ENCODE measurements around the gene NUDT14. TPM values are rescaled to one million over a fixed set of nuclear protein-coding genes. Genes with fewer than 3 reads are reported as not detected.

The NUDT14 gene
- total and polyA plus RNA-seq, 12 donors, result 4.1 to 55.8 (median 36.6) TPM

DNA sequence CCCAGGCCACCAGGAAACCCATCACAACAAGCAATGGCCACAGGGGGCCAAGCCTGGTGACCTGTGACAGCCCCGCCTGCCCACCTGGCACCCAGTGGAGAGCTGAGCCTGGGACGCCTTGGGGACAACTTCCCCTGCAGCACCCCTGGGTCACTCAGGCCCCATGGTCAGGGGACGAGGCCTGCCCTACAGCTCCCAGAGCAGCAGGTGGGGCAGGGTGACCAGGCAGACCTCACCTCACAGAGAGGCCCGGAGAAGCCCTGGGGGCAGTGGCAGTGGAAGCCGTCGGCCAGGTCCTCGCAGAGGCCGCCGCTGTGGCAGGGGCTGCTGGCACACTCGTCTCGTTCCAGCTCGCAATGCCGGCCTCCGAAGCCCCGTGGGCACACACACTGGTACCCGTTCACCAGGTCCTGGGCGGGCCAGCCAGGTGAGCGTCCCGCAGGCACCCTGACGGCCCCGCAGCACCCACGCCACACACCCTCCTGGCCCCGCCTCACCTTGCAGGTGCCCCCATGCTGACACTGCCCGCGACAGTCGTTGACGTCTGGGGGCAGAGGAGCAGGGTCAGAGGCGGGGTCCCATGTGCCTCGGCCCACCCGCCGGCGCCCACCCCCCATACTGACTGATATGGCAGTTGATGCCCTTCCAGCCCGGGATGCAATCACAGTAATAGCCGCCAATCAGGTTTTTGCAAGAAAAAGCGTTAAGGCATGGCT is 30.6 kb downstream of the NUDT14 start:
- Histone ChIP-seq H3K27ac (no peak overlapping the region), H3K27me3 (no peaks in the 10 kb centered on the region), H3K4me3 (no peak overlapping the region), H3K4me1 (replicated peaks in 1 of 2) (no peaks in the 10 kb centered on the region), H3K9me3 (replicated peaks in 1 of 3) (no peaks in the 10 kb centered on the region), H3K36me3 (replicated peaks in 1 of 2) (no peaks in the 10 kb centered on the region)
- no peak for DNase-seq
- intact Hi-C loops (cut with DNase I), result no loop called here
- TF ChIP-seq POLR2A (IDR thresholded peaks at IDR 0.05), result no peak
- TF ChIP-seq, protein P1, sequence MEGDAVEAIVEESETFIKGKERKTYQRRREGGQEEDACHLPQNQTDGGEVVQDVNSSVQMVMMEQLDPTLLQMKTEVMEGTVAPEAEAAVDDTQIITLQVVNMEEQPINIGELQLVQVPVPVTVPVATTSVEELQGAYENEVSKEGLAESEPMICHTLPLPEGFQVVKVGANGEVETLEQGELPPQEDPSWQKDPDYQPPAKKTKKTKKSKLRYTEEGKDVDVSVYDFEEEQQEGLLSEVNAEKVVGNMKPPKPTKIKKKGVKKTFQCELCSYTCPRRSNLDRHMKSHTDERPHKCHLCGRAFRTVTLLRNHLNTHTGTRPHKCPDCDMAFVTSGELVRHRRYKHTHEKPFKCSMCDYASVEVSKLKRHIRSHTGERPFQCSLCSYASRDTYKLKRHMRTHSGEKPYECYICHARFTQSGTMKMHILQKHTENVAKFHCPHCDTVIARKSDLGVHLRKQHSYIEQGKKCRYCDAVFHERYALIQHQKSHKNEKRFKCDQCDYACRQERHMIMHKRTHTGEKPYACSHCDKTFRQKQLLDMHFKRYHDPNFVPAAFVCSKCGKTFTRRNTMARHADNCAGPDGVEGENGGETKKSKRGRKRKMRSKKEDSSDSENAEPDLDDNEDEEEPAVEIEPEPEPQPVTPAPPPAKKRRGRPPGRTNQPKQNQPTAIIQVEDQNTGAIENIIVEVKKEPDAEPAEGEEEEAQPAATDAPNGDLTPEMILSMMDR (IDR thresholded peaks at IDR 0.05), result no peak
- 80 to 89% (median 85%) methylated on average over 11 to 35 of the region's 35 CpGs for WGBS, 4 donors

DNA sequence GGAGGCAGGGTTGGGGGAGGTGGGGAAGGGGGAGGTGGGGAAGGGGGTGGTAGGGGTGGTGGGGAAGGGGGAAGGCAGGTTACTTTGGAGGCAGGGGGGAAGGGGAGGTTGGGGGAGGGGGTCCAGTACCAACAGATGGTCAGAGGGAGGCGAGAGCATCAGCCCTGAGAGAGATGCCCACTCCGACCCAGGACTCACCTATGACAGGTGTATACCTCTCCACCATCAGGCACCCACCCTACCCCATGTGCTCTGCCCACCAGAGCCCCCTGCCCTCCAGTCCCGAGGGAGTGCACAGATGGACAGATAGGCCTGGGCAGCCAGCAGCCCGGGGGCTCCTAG is 31.1 kb downstream of the NUDT14 start:
- Histone ChIP-seq H3K36me3 (replicated peaks in 1 of 2) (no peaks in the 10 kb centered on the region), H3K9me3 (replicated peaks in 1 of 3) (no peaks in the 10 kb centered on the region), H3K27me3 (no peaks in the 10 kb centered on the region), H3K4me3 (no peak overlapping the region), H3K4me1 (replicated peaks in 1 of 2) (no peaks in the 10 kb centered on the region), H3K27ac (no peak overlapping the region)
- 76 to 90% (median 87%) methylated on average over 2 to 4 of the region's 4 CpGs for WGBS, 4 donors
- no peak for DNase-seq
- TF ChIP-seq, protein P1 (IDR thresholded peaks at IDR 0.05), result no peak
- no peak for TF ChIP-seq POLR2A (IDR thresholded peaks at IDR 0.05)
- intact Hi-C loops (cut with DNase I), result no loop called here

GRCh38 chr14:105149146-105149781 is 31.8 kb downstream of the NUDT14 start:
- no peaks in the 10 kb centered on the region for H3K36me3 ChIP-seq (replicated peaks in 1 of 2)
- H3K27me3 ChIP-seq, result no peaks in the 10 kb centered on the region
- H3K9me3 ChIP-seq (replicated peaks in 1 of 3), result no peaks in the 10 kb centered on the region
- no peak for TF ChIP-seq POLR2A (IDR thresholded peaks at IDR 0.05)
- TF ChIP-seq, protein P1 (IDR thresholded peaks at IDR 0.05), result no peak
- no peak for DNase-seq
- intact Hi-C loops (cut with DNase I), result no loop called here
- no peak overlapping the region for H3K4me3 ChIP-seq
- no peaks in the 10 kb centered on the region for H3K4me1 ChIP-seq (replicated peaks in 1 of 2)
- 69 to 84% (median 83%) methylated on average over 3 to 18 of the region's 18 CpGs; no CpG with 5 or more reads in 1 of the 4 donors for WGBS, 4 donors
- no peak overlapping the region for H3K27ac ChIP-seq

- 86 to 93% (median 89%) methylated on average over 5 to 27 of the region's 27 CpGs for WGBS, 4 donors
- H3K36me3 ChIP-seq (replicated peaks in 1 of 2), result no peaks in the 10 kb centered on the region
- intact Hi-C loops (cut with DNase I), result no loop called here
These were observed 32.4 kb downstream of the NUDT14 start for GRCh38 chr14:105148604-105149145.

More at GRCh38 chr14:105148604-105149145, 32.4 kb downstream of the NUDT14 start:
- Histone ChIP-seq H3K27ac (no peak overlapping the region), H3K27me3 (no peaks in the 10 kb centered on the region), H3K9me3 (replicated peaks in 1 of 3) (no peaks in the 10 kb centered on the region), H3K4me1 (replicated peaks in 1 of 2) (no peaks in the 10 kb centered on the region), H3K4me3 (no peak overlapping the region)
- no peak for DNase-seq
- TF ChIP-seq, protein P1 (IDR thresholded peaks at IDR 0.05), result no peak
- no peak for TF ChIP-seq POLR2A (IDR thresholded peaks at IDR 0.05)
